GM23338 (cell line): Measurements from ENCODE around the gene ZNF831. TPM values are rescaled to one million over a fixed set of nuclear protein-coding genes. Genes with fewer than 3 reads are reported as not detected.

Source experiments
- ATAC-seq: fragments of 200-7000 bp; cut with Tn5 transposase; 3 replicates; pipeline ENCODE4 v1.9.1; 2020
- DNase-seq: peaks from one replicate; pipeline ENCODE4 v3.0.0-alpha.2; 2015; ENCODE audit warnings: low spot score
- H2AFZ ChIP-seq: fragments of 200-600 bp; sonication (generic); 2 replicates; pipeline ENCODE4 v1.8.0; 2016; ENCODE audit warnings: antibody characterized with exemption, mild to moderate bottlenecking, moderate library complexity
- H3F3A ChIP-seq: fragments of 200-600 bp; sonication (generic); replicated peaks from 2 replicates; pipeline ENCODE4 v1.8.0; 2017; ENCODE audit warnings: antibody characterized with exemption, mixed run types, low read depth
- H3K27ac ChIP-seq: fragments of 200-600 bp; sonication (generic); 2 replicates; pipeline ENCODE4 v1.6.1; 2016; ENCODE audit warnings: low read depth
- H3K27me3 ChIP-seq: fragments of 200-600 bp; sonication (generic); 2 replicates; pipeline ENCODE4 v1.8.0; 2016; ENCODE audit warnings: mild to moderate bottlenecking, mixed run types, moderate library complexity; ENCODE audit not compliant: insufficient read depth
- H3K36me3 ChIP-seq: fragments of 200-600 bp; sonication (generic); 2 replicates; pipeline ENCODE4 v1.8.0; 2016; ENCODE audit warnings: mild to moderate bottlenecking; ENCODE audit not compliant: insufficient read depth
- H3K4me1 ChIP-seq: fragments of 200-600 bp; sonication (generic); 2 replicates; pipeline ENCODE4 v1.8.0; 2016; ENCODE audit warnings: mild to moderate bottlenecking, moderate library complexity; ENCODE audit not compliant: insufficient read depth
- H3K4me2 ChIP-seq: fragments of 200-600 bp; sonication (generic); 2 replicates; pipeline ENCODE4 v1.7.1; 2017; ENCODE audit warnings: mixed run types
- H3K4me3 ChIP-seq: fragments of 200-600 bp; sonication (generic); 2 replicates; pipeline ENCODE4 v1.6.1; 2016; ENCODE audit warnings: mixed run types
- H3K79me2 ChIP-seq: fragments of 200-600 bp; sonication (generic); replicated peaks from 2 replicates; pipeline ENCODE4 v1.8.0; 2017; ENCODE audit warnings: mild to moderate bottlenecking; ENCODE audit not compliant: insufficient read depth
- H3K9me2 ChIP-seq: fragments of 200-600 bp; sonication (generic); 2 replicates; pipeline ENCODE4 v1.8.0; 2017; ENCODE audit not compliant: insufficient read depth
- H4K20me1 ChIP-seq: fragments of 200-600 bp; sonication (generic); replicated peaks from 2 replicates; pipeline ENCODE4 v1.8.0; 2017; ENCODE audit warnings: mild to moderate bottlenecking; ENCODE audit not compliant: insufficient read depth
- H3K27ac Mint-ChIP-seq: 2 replicates; pipeline ENCODE4 v1.8.0; 2020; ENCODE audit warnings: inconsistent platforms, mild to moderate bottlenecking, moderate library complexity, mixed read lengths
- H3K27me3 Mint-ChIP-seq: 3 replicates; pipeline ENCODE4 v1.8.0; 2022; ENCODE audit warnings: low read depth, mild to moderate bottlenecking, moderate library complexity, mixed read lengths, inconsistent platforms; ENCODE audit not compliant: insufficient read depth, poor library complexity
- H3K36me3 Mint-ChIP-seq: 3 replicates; pipeline ENCODE4 v1.8.0; 2021; ENCODE audit warnings: low read depth, mild to moderate bottlenecking, inconsistent platforms, moderate library complexity, mixed read lengths
- H3K4me1 Mint-ChIP-seq: 3 replicates; pipeline ENCODE4 v1.8.0; 2020; ENCODE audit warnings: mild to moderate bottlenecking, inconsistent platforms, mixed read lengths
- H3K4me3 Mint-ChIP-seq: 3 replicates; pipeline ENCODE4 v1.8.0; 2021; ENCODE audit warnings: moderate library complexity, mild to moderate bottlenecking, inconsistent platforms, mixed read lengths
- H3K9me3 Mint-ChIP-seq: 3 replicates; pipeline ENCODE4 v1.8.0; 2020; ENCODE audit warnings: moderate library complexity, mild to moderate bottlenecking, inconsistent platforms, mixed read lengths
- CREB1 ChIP-seq: fragments of 250-450 bp; sonication (Bioruptor Pico); IDR thresholded peaks from 2 replicates; pipeline ENCODE4 v1.5.0; 2020; ENCODE audit warnings: low read depth, mild to moderate bottlenecking, moderate library complexity
- CTCF ChIP-seq, 2 experiments: fragments of 200-600 bp in 1 of 2; sonication (generic) in 1 of 2; conservative IDR thresholded peaks; 2 replicates each; pipeline versions ENCODE4 v1.5.1 to v1.6.1; 2016 to 2017; ENCODE audit warnings: antibody characterized with exemption in 2 of 2, low read depth in 2 of 2, mild to moderate bottlenecking in 2 of 2, moderate library complexity in 1 of 2
- EZH2 ChIP-seq: fragments of 200-600 bp; sonication (generic); IDR thresholded peaks from one replicate; pipeline ENCODE4 v1.8.0; 2017; ENCODE audit warnings: antibody characterized with exemption, mild to moderate bottlenecking, low read depth; ENCODE audit not compliant: unreplicated experiment
- EZH2phosphoT487 ChIP-seq: fragments of 200-600 bp; sonication (generic); IDR thresholded peaks from one replicate; pipeline ENCODE4 v1.8.1; 2018; ENCODE audit warnings: antibody characterized with exemption; ENCODE audit not compliant: unreplicated experiment
- JUNB ChIP-seq: IDR thresholded peaks from one replicate; pipeline ENCODE4 v1.6.1; 2016; ENCODE audit warnings: antibody characterized with exemption; ENCODE audit not compliant: unreplicated experiment
- NANOG ChIP-seq: IDR thresholded peaks from 2 replicates; pipeline ENCODE4 v1.6.1; 2016; ENCODE audit warnings: antibody characterized with exemption, borderline replicate concordance
- POLR2AphosphoS5 ChIP-seq: IDR thresholded peaks from 2 replicates; pipeline ENCODE4 v1.6.1; 2016; ENCODE audit warnings: antibody characterized with exemption, low read depth
- REST ChIP-seq: IDR thresholded peaks from one replicate; pipeline ENCODE4 v1.6.1; 2018; ENCODE audit warnings: antibody characterized with exemption; ENCODE audit not compliant: unreplicated experiment
- STAT1 ChIP-seq: IDR thresholded peaks from one replicate; pipeline ENCODE4 v1.6.1; 2016; ENCODE audit warnings: antibody characterized with exemption; ENCODE audit not compliant: unreplicated experiment
- ZNF114 ChIP-seq: fragments of 250-450 bp; sonication (Bioruptor Pico); IDR thresholded peaks from 2 replicates; pipeline ENCODE4 v1.5.0; 2020; ENCODE audit warnings: mild to moderate bottlenecking, moderate library complexity
- polyA plus RNA-seq: library from polyadenylated mRNA; unstranded; fragments of >200 nt; fragmentation: Nextera tagmentation; extraction: Ambion mirVana; gene quantifications from 2 replicates; pipeline ENCODE4 v1.2.1, GENCODE V29; 2016
- total RNA-seq: library from RNA; depleted of rRNA; stranded (reverse); fragments of >200 nt; shearing (Covaris generic); gene quantifications from 2 replicates; pipeline ENCODE4 v1.2.3, GENCODE V29; 2014
- TF ChIP-seq, protein P1 (sequence below): IDR thresholded peaks from 2 replicates; pipeline ENCODE4 v1.6.1; 2016; ENCODE audit warnings: antibody characterized with exemption

The ZNF831 gene
- total and polyA plus RNA-seq, 2 experiments from 2014 or later, result not detected

DNA sequence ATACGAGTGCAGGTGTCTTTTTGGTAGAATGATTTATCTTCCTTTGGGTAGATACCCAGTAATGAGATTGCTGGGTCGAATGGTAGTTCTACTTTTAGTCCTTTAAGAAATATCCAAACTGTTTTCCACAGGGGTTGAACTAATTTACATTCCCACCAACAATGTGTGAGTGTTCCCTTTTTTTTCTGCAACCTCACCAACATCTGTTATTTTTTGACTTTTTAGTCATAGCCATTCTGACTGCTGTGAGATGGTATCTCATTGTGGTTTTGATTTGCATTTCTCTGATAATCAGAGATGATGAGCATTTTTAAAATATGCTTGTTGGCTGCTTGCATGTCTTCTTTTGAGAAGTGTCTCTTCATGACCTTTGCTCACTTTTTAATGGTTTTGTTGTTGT lies 1.9 kb upstream of the ZNF831 start:
- H3K4me3 ChIP-seq, result no peak overlapping the region
- no peaks in the 10 kb centered on the region for H3F3A ChIP-seq
- DNase-seq (no peak), ATAC-seq (no peak)
- Mint-ChIP-seq H3K4me1 (peaks cover 13% of the 10 kb centered on the region), H3K36me3 (no peaks in the 10 kb centered on the region), H3K9me3 (no peaks in the 10 kb centered on the region), H3K4me3 (no peak overlapping the region), H3K27ac (no peak overlapping the region), H3K27me3 (peaks cover 2% of the 10 kb centered on the region)
- H3K9me2 ChIP-seq, result no peaks in the 10 kb centered on the region
- no peak overlapping the region for H3K27ac ChIP-seq
- H2AFZ ChIP-seq, result no peak overlapping the region
- H3K4me1 ChIP-seq, result peaks cover 5% of the 10 kb centered on the region
- TF ChIP-seq EZH2phosphoT487 (no peak), POLR2AphosphoS5 (no peak), REST (no peak), NANOG (no peak), JUNB (no peak), STAT1 (no peak), EZH2 (no peak), ZNF114 (CRISPR knock-in tag) (no peak), CREB1 (CRISPR knock-in tag) (no peak)
- TF ChIP-seq, protein P1, sequence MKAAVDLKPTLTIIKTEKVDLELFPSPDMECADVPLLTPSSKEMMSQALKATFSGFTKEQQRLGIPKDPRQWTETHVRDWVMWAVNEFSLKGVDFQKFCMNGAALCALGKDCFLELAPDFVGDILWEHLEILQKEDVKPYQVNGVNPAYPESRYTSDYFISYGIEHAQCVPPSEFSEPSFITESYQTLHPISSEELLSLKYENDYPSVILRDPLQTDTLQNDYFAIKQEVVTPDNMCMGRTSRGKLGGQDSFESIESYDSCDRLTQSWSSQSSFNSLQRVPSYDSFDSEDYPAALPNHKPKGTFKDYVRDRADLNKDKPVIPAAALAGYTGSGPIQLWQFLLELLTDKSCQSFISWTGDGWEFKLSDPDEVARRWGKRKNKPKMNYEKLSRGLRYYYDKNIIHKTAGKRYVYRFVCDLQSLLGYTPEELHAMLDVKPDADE, result no peak
- H3K79me2 ChIP-seq, result no peaks in the 10 kb centered on the region
- H3K36me3 ChIP-seq, result no peaks in the 10 kb centered on the region
- H3K27me3 ChIP-seq, result no peaks in the 10 kb centered on the region
- H3K4me2 ChIP-seq, result no peak overlapping the region
- no peaks in the 10 kb centered on the region for H4K20me1 ChIP-seq

DNA sequence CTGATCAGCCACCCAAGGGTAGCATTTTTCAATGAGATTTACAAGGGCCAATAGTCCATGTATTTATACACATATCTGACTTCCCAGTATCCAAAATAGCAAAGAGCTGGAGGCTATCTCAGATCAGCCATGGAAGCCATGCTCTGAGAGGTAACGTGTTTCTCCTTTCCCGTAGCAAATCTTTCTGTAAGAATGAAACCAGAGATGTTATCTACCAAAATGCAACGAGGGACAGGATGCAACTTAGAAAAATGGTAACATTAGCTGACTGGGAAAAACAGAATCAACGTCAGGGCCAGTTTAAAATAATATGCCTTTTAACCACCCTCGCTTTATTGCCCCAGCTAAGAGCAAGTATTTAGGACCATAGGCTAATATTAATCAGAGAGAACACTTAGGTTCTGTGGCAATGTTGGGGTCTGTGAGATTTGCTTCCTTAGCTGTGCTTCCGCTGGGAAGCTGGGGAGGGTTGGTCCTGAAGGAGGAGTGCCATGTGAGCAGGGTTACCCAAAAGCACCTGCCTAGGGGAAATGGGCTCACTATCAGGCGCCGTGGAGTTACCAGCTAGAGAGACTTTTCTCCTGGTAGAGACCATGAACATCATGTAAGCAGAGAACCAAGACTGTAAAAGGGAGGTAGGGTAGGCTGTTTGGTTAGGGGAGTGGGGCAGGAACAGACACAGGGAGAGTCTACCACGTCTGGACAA lies 1.2 kb downstream of the ZNF831 start:
- H3K27ac ChIP-seq, result no peak overlapping the region
- Mint-ChIP-seq H3K27ac (no peak overlapping the region), H3K36me3 (no peaks in the 10 kb centered on the region), H3K4me3 (no peak overlapping the region), H3K9me3 (peaks cover 1% of the 10 kb centered on the region; the same call in 2 of the 3 replicates), H3K27me3 (no peaks in the 10 kb centered on the region), H3K4me1 (no peaks in the 10 kb centered on the region)
- no peak overlapping the region for H3K4me3 ChIP-seq
- H3K4me2 ChIP-seq, result no peak overlapping the region
- H3K4me1 ChIP-seq, result no peaks in the 10 kb centered on the region
- no peak for DNase-seq
- no peaks in the 10 kb centered on the region for H3K9me2 ChIP-seq
- no peaks in the 10 kb centered on the region for H3K79me2 ChIP-seq
- no peaks in the 10 kb centered on the region for H3K27me3 ChIP-seq
- ATAC-seq, result no peak
- H3K36me3 ChIP-seq, result no peaks in the 10 kb centered on the region
- no peaks in the 10 kb centered on the region for H4K20me1 ChIP-seq
- no peak overlapping the region for H2AFZ ChIP-seq
- H3F3A ChIP-seq, result no peaks in the 10 kb centered on the region
- TF ChIP-seq POLR2AphosphoS5 (no peak), JUNB (no peak), CREB1 (CRISPR knock-in tag) (no peak), CTCF (conservative IDR thresholded peaks at IDR 0.05; ENCODE audit: low read depth in 2 of 2) (no peak), NANOG (no peak), STAT1 (no peak), ZNF114 (CRISPR knock-in tag) (no peak), EZH2phosphoT487 (no peak)
